Colon (tissue), 2 donors: Measurements from ENCODE around the gene CYFIP1.

ENCODE experiments used
- FAIRE-seq: peaks from 2 replicates; lab custom pipeline; 2012; peaks lifted over from hg19 to GRCh38; lab: Jason Lieb, UNC
- donor health status: control.
- donor health status: control.

The CYFIP1 gene

DNA sequence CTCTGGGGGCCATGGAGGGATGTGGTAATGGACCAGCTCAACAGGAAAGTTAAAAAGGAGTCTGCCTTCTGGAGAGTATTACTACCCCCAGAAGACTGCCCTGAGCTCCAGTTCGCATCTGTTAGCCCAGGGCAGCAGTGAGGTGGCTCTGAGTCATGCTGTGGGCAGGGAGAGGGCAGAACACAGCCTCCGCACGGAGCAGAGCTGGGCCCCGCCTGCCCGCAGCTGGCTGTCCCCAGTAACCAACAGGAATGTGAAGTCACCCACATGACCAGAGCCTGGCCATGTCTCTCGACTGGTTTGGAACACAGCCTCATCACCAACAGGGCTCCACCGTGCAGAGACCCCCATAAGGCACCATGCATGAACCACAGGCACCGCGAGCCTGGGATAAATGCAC lies 62.1 kb downstream of the CYFIP1 start:
- FAIRE-seq: no peak

DNA sequence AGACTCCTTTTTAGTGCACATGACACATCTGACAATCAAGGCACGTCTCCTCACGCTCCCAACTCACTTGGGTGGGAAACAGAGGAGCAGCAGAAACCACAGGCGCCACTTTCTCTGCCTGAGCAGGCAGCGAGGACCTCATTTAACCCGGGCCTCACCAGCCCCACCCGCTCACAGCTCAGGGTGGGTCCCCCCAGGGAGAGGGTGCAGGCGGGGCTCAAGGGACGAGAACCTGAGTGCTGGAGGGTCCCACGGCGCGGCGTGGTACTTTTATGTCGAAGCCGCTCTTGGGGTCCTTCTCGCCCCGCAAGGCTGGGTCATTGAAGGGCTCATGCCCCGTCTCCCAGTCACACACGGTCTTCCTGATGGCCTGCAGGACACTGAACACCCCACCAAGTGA lies 62.6 kb downstream of the CYFIP1 start:
- FAIRE-seq: no peak

DNA sequence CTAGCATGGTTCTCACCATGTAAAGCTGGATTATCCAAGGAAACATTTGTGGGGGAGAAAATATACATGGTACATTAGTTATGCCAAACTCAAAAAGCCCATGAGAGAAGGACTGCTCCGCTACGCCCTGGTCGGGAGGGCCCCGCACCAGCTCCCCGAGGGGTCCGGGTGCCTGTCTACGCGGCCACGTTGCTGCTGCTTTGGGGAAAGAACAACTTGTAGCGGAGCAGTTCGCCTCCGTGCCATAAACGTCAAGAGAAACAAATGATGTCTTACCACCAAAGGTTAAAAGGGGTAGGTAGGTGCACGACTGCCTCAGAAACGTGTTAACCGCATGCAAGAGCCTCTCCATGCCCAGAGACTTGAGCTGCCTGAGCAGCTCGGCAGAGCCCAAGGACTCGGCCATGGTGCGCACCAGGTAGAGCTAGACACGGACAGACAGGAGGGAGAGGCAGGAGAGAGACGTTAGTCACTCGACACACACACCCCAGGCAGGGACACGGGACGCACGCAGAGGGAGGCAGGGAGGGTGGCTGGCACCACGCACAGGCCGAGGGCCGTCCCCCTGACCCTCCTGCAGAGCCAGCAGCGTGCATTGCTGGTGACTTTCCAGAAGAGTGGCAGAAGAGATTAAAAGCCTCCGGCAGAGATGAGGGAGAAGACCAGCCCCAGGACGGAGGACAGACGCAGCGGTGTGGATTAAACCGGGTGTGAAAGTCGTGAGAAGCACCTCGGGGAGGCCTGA lies 63.4 kb downstream of the CYFIP1 start:
- FAIRE-seq: no peak

DNA sequence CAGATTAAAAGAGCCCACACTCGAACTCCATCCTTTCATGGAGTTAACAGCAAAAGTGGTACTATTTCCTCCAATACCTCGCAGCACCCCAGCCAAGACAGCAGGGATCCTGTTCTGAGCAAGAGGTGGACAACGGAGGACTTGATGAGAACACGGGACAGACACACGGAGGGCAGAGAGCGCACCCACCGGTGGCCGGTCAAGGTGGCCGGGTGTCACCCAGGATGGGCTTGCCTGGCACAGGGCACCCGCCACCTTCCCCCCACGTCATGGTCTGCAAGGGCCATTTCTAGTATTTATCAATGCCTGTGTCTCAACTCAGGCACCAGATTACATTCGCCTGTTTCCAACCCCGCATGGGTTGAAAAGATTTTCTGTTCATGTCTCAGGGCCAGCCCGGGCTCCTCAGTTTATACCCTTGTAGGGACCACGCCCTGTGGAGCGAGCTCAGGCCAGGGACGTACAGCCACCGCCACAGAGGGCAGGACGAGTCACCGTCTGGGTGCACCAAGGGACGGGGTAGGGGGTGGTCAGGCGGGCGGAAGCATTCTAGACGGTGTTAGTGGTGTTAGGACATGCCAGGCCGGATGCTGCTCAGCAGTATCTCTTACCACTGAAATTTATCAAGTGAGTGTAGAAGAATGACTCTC lies 64.2 kb downstream of the CYFIP1 start:
- FAIRE-seq: no peak

- no peak for FAIRE-seq
These were observed 66.4 kb downstream of the CYFIP1 start for GRCh38 chr15:22913646-22914380.

DNA sequence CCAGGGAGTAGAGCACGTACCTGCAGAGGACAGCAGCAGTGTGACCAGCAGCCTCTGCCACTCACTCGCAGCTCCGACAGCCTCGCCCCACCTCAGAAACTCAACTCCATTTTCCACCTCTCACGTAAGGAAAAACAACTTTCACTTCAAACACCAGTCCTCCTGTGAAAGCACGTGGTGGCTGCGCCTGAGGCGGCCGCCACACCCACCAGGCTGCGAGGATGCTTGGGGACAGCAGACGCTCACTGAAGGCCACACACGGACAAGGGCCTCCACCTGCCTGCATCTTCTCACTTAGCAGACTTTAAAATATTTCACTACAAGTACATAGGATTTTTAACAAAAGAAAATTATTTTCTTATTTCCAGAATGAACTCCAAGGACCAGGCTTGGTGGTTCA lies 67.9 kb downstream of the CYFIP1 start:
- FAIRE-seq: no peak

DNA sequence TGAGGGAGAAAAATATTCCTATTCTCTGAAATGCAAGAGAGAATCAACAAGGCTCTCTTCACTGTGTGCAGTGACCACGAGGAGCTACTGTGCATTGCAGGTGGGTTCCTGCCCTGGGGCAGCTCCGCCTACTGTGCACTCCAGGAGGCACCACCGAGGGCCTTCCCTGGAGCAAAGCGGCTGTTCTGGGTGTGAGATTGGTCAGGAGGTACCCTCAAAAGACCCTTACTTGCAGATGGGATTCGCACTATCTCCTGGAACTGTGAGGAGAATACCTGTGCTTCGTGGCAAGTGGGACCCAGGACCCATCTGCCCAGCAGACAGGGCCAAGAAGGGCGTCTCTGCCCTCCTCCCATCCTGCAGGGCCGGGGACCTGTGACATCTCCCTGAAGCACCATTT lies 68.9 kb downstream of the CYFIP1 start:
- FAIRE-seq: no peak

GRCh38 chr15:22908830-22909229 lies 71.3 kb downstream of the CYFIP1 start:
- no peak for FAIRE-seq

- no peak for FAIRE-seq
These were observed 72.8 kb downstream of the CYFIP1 start for GRCh38 chr15:22907161-22907950.

DNA sequence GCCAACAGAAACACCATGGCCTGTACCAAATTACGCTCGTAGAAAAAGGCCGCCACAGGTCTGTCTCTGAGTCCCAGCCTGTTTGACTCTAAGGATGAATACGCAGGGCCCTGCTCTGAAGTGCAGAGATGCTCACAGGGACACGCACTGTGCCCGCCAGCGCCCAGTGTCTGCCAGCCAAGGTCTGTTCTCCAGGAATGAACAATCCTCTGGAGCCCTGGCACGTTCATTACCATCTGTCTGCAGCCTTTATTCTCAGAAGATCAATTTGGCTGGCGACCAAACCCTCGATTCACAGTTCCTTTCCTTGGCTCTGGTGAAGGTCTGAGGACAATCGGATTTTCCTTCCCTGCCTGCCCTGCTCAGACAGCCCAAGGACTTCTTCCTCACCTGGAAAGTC lies 75.4 kb downstream of the CYFIP1 start:
- FAIRE-seq: no peak

GRCh38 chr15:22903961-22904534 lies 76.1 kb downstream of the CYFIP1 start:
- no peak for FAIRE-seq

GRCh38 chr15:22903427-22903826 lies 76.7 kb downstream of the CYFIP1 start:
- FAIRE-seq: no peak

GRCh38 chr15:22902981-22903380 lies 77.2 kb downstream of the CYFIP1 start:
- no peak for FAIRE-seq

DNA sequence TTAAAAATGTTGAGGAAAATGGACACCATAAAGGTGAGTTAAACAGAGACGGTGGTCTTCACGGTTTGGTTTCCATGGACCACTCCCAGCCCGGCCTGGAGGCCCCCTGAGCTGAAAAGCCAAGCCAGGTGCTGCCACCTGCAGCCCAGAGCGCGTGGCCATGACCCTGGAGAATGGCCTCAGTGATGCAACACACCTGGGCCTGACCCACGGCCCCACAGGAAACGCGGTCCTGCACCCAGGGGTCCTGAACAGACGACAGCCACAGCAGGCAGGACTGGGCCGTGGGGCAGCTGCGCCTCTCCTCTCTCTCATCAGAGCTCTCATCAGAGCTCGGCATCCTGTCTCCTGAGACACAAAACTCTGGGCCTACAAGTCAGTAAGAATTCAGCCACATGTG lies 77.6 kb downstream of the CYFIP1 start:
- no peak for FAIRE-seq

GRCh38 chr15:22902046-22902445 lies 78.1 kb downstream of the CYFIP1 start:
- no peak for FAIRE-seq

GRCh38 chr15:22895465-22896190 lies 84.5 kb downstream of the CYFIP1 start:
- no peak for FAIRE-seq

DNA sequence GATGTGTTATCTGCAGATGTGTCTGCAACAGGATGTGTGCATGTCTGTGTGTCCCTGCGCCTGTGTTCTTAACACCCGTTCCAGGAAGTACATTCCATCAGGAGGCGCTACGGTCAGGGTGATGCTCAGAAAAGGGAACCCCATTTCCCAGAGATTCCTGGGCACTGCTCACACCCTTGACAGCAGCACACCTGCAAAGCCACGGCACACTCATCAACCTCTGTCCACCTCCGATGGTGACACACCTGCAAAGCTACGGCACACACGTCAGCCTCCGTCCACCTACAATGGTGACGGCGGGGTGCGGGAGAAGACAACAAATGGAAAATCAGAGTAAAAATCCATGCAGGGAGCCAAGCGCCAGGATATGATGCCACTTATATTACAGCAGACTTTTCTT lies 86.3 kb downstream of the CYFIP1 start:
- FAIRE-seq: no peak

DNA sequence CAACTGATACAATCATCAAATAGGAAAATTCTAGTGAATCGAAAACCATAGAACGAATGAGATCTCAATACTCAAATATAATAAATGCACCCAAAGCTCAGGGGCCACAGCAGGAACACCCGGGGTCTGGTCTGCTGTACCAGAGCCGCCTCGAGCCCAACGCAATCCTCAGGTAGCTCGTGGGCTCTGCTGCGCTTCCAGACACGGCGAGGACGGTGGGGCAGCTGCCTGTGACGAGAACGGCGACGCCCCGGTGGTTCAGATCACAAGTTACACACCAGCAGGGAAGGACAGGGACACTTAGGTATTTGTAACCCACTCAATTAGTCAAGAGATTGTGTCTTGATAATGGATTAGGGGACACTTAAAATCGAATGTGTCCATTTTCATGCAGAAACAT lies 87.1 kb downstream of the CYFIP1 start:
- FAIRE-seq: no peak

- no peak for FAIRE-seq
These were observed 87.8 kb downstream of the CYFIP1 start for GRCh38 chr15:22892333-22892732.

DNA sequence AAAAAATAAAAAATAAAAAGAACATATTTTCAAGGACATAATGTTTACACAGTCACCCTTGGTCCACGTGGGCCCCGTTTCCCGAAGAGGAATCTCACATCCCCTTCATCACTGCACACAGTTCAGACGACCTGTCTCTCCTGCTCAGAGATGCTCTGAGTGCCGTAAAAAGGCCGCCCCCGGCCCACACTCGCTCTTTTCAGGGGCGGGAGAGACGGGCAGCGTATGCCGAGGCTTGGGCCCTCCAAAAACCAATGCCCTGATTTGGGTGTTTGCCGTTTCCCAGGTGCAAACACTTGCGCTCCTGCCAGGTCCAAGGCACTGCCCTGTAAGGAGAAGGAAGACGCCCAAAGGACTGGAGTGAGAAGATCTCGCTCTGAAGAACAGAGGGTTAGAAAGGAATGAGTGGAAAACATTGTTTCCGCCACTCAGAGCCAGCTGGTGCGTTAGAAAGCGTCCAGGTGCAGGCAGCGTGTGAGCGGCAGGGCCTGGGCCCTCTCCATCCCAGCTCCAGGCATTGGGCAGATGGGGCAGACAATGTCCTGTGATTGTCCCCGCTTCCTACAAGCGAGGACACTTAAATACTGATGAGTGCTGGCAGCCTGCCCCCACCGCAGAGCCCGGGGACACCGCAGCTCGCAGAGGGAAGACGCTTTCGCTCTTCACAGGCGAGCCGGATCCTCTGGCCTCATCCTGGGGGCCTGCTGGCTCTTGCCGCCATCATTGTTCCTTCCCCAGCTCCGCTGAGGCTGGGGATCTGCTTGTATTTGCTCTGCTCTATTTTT lies 88.5 kb downstream of the CYFIP1 start:
- no peak for FAIRE-seq

- FAIRE-seq: no peak
These were observed 89.9 kb downstream of the CYFIP1 start for GRCh38 chr15:22890296-22890695.
